Activated effector memory CD4-positive, alpha-beta T cell treated with Interleukin-2 at 50 U/mL for 16 hours (primary cell): Measurements from ENCODE around the gene NT5M.

Experiments
- DNase-seq: peaks from one replicate; pipeline ENCODE4 v3.0.0-alpha.2; 2020

Gene NT5M

GRCh38 chr17:17343896-17344506, 40.8 kb downstream of the NT5M start:
- DNase-seq, result no peak

GRCh38 chr17:17344507-17345293, 41.5 kb downstream of the NT5M start:
- DNase-seq, result no peak

DNA sequence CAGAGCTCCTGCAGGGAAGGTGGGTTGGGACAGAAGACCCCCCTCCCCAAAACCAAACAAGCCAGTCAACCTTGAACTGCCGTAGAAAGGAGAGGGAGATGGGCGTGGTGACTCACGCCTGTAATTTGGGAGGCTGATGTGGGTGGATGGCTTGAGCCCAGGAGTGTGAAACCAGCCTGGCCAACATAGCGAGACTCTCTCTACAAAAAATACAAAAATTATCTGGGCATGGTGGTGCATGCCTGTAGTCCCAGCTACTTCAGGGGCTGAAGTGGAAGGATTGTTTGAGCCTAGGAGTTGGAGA, 42.1 kb downstream of the NT5M start:
- DNase-seq, result no peak

GRCh38 chr17:17345686-17346427, 42.7 kb downstream of the NT5M start:
- DNase-seq, result no peak

DNA sequence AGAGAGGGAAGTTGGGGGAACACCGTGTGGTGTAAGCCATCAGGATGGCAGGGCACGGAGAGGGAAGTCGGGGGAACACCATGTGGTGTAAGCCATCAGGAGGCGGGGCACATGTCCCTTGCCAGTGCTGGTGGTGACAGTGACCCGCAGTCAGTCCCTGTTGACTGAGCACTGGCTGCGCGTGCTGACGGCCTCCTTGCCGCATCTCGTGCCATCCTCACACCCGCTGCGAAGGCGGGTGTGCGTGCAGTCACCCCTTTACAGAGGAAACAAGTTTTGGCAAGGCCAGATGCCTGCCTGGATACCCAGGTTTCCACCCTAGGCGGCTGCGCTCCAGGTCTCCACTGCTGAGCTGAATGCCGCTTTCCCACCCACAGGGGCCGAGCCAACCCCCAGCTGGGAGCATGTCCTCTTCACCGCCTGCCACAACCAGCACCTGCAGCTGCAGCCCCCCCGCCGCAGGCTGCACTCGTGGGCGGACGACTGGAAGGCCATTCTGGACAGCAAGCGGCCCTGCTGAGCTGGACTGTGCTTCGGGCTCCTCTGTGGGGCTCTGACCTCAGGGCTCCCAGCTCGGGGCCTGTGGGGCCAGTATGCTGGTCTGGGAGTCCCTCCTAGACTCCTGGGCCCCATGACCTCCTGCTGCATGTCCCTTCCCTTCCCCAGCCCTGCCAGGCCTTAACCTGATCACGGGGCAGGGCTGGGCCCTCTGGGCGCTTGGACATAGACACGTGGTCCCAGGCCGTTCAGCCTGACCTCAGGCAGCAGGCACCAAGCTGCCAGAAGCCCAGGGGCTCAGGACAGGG, 43.5 kb downstream of the NT5M start:
- no peak for DNase-seq

DNA sequence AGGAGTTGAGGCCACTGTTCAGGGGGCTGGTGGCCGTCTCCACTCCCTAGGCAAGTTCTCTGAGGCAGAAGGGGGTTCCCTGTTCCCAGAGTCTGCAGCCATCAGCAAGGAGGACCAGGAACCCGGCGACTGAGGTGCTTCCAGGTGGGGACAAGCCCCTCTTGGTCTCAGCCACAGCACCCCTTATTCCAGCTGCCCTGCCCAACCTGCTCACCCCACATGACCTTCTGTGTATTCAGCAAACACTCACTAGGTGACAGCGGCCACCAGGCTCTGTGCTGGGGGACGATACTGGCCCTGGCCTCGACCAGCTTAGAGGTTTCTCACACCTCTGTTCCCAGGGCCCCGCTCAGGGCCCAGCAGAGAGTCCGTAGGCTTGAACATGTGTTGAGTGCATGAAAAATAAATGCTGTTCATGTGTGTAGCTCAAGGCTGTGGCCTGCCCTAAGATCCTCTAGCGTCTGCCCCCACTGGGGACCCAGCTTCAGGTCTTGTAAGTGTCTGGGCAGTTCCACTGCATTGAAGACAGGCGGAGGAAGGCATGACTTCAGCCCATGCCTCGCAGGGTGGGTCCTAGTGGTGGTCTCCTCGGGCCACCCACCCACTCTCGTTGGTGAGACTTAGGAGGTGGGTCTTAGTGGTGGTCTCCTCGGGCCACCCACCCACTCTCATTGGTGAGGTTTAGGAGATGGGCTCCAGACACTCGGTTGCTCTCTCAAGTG, 44.2 kb downstream of the NT5M start:
- no peak for DNase-seq

DNA sequence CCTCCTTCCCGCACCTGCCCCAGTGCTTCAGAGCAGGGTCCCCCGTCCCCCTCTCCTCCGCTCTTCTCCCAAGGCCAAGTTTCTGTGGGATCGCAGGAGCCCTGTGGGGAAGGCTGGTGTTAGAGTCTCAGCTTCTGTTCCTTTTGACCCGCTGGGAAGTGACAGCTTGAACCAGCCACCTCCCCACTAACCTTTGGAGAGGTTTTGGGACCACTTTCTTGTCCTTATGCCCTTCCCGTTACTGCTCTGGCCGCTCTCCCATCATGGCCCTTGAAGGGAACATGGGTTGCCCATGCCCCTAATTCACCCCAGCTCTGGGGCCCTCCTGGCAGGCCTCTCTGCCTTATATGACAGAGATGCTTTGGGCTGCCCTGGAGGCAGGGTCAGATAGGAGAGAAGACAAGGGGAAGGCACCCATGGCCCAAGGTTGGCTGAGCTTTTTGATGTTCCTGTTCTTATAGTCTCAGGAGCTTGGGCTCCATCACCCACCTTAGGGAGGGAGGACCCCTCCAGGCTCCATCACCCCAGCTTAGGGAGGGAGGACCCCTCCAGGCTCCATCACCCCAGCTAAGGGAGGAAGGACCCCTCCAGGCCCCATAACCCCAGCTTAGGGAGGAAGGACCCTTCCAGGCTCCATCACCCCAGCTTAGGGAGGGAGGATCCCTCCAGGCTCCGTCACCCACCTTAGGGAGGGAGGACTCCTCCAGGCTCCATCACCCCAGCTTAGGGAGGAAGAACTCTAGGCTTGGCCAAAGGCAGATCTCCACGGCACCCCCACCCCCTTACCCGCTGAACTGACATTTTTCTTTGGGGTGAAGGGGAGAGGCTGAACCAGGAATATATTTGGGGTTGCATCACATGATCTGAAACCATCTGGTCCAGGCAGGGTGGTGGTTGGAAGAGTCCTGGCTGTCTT, 45.0 kb downstream of the NT5M start:
- DNase-seq, result no peak

- DNase-seq, result no peak
Measured at GRCh38 chr17:17348872-17349723, 45.9 kb downstream of the NT5M start.

DNA sequence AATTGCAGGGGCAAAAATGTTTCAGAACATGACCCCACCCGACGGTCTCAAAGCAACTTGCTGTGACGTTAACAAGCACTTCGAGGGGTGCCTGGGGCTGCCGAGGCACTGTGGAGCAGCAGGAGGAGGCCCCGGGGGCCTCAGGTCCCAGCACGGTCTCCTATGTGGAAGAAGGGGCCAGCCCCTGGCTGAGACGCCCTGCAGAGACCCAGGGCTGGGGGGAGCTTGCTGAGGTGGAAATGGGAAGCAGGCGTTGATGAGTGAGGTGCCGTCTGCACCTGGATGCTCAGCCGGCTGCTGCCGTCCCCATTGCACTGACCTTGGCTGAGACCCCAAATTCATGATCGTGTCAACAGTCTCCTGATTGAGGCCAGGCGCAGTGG, 46.5 kb downstream of the NT5M start:
- DNase-seq, result no peak

- DNase-seq, result no peak
Measured at GRCh38 chr17:17350491-17351355, 47.5 kb downstream of the NT5M start.

DNA sequence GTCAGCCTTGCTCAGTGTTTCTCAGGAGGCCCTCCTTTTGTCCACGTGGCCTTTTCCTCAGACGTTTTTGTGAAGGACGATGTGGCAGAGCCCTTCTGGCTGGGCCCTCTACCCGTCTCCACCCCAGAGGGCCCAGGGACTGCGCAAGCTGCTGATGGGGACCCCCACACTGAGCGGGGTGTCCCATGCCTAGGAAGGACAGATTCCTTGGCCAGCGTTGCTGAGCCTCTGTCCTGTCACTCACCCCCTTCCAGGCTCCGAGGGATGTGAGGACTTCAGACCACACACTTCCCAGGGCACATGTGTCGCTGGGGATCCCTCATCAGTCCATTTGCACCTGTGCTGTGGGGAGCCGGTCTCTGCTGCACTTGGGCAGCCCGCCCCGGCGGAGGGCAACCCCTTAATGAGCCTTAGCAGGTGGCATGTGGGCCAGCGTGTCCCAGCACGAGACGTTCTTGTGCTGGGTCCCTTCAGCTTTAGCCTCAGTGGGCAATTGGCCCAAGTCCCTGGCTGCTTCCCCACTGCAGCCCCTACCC, 48.3 kb downstream of the NT5M start:
- DNase-seq, result no peak

GRCh38 chr17:17351901-17352781, 49.0 kb downstream of the NT5M start:
- DNase-seq, result no peak

DNA sequence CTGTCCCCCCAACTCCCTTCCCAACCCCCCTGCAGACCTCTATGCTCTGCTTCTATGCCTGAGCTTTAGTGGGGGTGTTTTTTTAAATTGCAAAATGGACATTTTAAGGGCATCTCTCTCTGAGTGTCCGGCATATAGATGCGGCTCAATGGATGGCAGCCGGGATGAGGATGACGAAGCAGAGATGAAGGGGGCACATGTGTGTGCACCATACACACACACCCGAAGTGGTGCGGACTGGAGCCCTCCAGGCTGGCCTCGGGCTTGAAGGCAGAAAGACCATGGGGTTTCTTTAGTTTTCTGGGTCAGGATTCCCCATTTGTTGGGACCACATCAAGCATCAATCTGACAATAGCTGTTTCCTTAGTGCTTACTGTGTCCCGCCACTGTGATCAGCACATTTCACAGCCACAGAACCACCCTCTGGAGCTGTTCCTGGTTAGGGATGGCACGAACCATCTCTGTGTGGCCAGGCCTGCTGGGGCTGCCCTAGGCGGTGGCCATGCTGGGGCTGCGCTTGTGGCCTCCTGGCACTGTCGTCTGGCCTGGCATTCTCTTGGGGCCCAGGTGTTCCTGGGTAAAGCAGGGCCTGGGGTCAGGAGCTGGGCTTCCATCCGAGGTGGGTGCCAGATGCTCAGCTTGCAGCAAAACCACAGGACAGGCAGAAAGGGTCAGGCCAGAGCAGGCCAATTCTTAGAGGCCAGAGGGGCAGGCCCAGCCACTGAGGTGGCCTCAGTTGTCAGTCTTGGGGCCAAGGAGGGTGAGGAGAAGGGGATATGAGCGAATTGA, 49.9 kb downstream of the NT5M start:
- no peak for DNase-seq

- DNase-seq, result no peak
Measured at GRCh38 chr17:17353625-17354484, 50.7 kb downstream of the NT5M start.

GRCh38 chr17:17354560-17355349, 51.6 kb downstream of the NT5M start:
- peak; percentile 58 for DNase-seq
